Endothelial cell of umbilical vein (primary cell): Measurements from ENCODE around the gene B4GALNT4. TPM values are rescaled to one million over a fixed set of nuclear protein-coding genes. Genes with fewer than 3 reads are reported as not detected.
"Not testable (repeated sequence)": the region's sequence is repeated elsewhere in the genome, so short reads cannot be mapped to it uniquely, and the experiment has no call there.

ENCODE experiments used
- BruUV-seq: library from RNA; stranded (reverse); fragments of 400-500 nt; replicated peaks from 2 replicates; lab custom pipeline; 2021; lab: Mats Ljungman, UMichigan
- CTCF ChIA-PET: fragments of 300-600, 350-600 bp; sonication (Branson Sonifier 250); formaldehyde crosslinking; loops from one replicate; lab custom pipeline; 2021; ENCODE audit warnings: antibody characterized with exemption, inconsistent platforms; lab: Charles Lee
- POLR2A ChIA-PET: fragments of 300-600, 350-600 bp; sonication (Branson Sonifier 250); formaldehyde crosslinking; loops from one replicate; lab custom pipeline; 2021; ENCODE audit warnings: antibody characterized with exemption, inconsistent platforms; lab: Charles Lee
- DNase-seq: peaks from one replicate; pipeline ENCODE4 v3.0.0-alpha.2; 2011; ENCODE audit warnings: low read depth, low spot score
- FAIRE-seq: peaks from 2 replicates; lab custom pipeline; 2011; peaks lifted over from hg19 to GRCh38; lab: Jason Lieb, UNC
- H2AFZ ChIP-seq: 2 replicates; pipeline ENCODE4 v1.6.0; 2012; ENCODE audit warnings: low read depth, low read length, control low read depth, inconsistent platforms
- H3K27ac ChIP-seq: 2 replicates; pipeline ENCODE4 v1.5.1; 2011; ENCODE audit warnings: low read depth, mild to moderate bottlenecking, control low read depth, low read length, moderate library complexity; ENCODE audit not compliant: insufficient read depth
- H3K27me3 ChIP-seq, 2 experiments: 2 replicates each; pipeline versions ENCODE4 v1.6.0 to v1.6.1; 2011; ENCODE audit warnings: low read length in 2 of 2, mixed read lengths in 1 of 2; ENCODE audit not compliant: control insufficient read depth in 2 of 2, insufficient read depth in 2 of 2
- H3K36me3 ChIP-seq, 2 experiments: 2 replicates in 1 of 2; 3 replicates in 1 of 2; pipeline ENCODE4 v1.5.1; 2011; ENCODE audit warnings: low read length in 2 of 2, mild to moderate bottlenecking in 1 of 2, moderate library complexity in 1 of 2; ENCODE audit not compliant: control insufficient read depth in 2 of 2, insufficient read depth in 2 of 2; ENCODE audit errors: extremely low read depth in 1 of 2
- H3K4me1 ChIP-seq: 3 replicates; pipeline ENCODE4 v1.5.1; 2011; ENCODE audit warnings: mild to moderate bottlenecking, low read length; ENCODE audit not compliant: control insufficient read depth, insufficient read depth; ENCODE audit errors: extremely low read depth
- H3K4me2 ChIP-seq: 2 replicates; pipeline ENCODE4 v1.6.1; 2011; ENCODE audit warnings: low read length, control low read depth, mixed read lengths; ENCODE audit not compliant: insufficient read depth
- H3K4me3 ChIP-seq, 3 experiments: fragments of 200-600 bp in 1 of 3; sonication (generic), shearing (Covaris generic) in 1 of 3; replicated peaks in 1 of 3; 2 replicates each; pipeline ENCODE4 v1.5.1; 2011 to 2016; ENCODE audit warnings: control low read depth in 3 of 3, low read length in 3 of 3, mild to moderate bottlenecking in 2 of 3, inconsistent platforms in 1 of 3, low read depth in 1 of 3, moderate library complexity in 1 of 3; ENCODE audit not compliant: insufficient read depth in 1 of 3
- H3K79me2 ChIP-seq: 2 replicates; pipeline ENCODE4 v1.6.0; 2012; ENCODE audit warnings: low read length, inconsistent platforms; ENCODE audit not compliant: control insufficient read depth, insufficient read depth
- H3K9ac ChIP-seq: replicated peaks from 2 replicates; pipeline ENCODE3; 2011; ENCODE audit warnings: low read length, control low read depth; ENCODE audit not compliant: insufficient read depth; ENCODE audit errors: extremely low read depth
- H3K9me1 ChIP-seq: replicated peaks from 3 replicates; pipeline ENCODE4 v1.6.0; 2011; ENCODE audit warnings: mild to moderate bottlenecking, low read length; ENCODE audit not compliant: control insufficient read depth, insufficient read depth; ENCODE audit errors: extremely low read depth
- H3K9me3 ChIP-seq: replicated peaks from 2 replicates; pipeline ENCODE4 v1.5.1; 2012; ENCODE audit warnings: low read length, inconsistent platforms; ENCODE audit not compliant: control insufficient read depth, insufficient read depth
- H4K20me1 ChIP-seq: replicated peaks from 2 replicates; pipeline ENCODE3; 2011; ENCODE audit warnings: mild to moderate bottlenecking, low read length; ENCODE audit not compliant: control insufficient read depth, insufficient read depth; ENCODE audit errors: extremely low read depth
- EZH2 ChIP-seq: IDR thresholded peaks from 2 replicates; pipeline ENCODE4 v1.6.1; 2012; ENCODE audit warnings: borderline replicate concordance, low read depth, mild to moderate bottlenecking, moderate library complexity, low read length, inconsistent platforms; ENCODE audit not compliant: severe bottlenecking
- FOS ChIP-seq: IDR thresholded peaks from 2 replicates; pipeline ENCODE4 v1.6.1; 2011; ENCODE audit warnings: mild to moderate bottlenecking, low read length, moderate library complexity, borderline replicate concordance; ENCODE audit not compliant: insufficient read depth
- GATA2 ChIP-seq: IDR thresholded peaks from 2 replicates; pipeline ENCODE4 v1.7.0; 2011; ENCODE audit warnings: low read depth, mild to moderate bottlenecking, moderate library complexity, mixed read lengths, low read length; ENCODE audit not compliant: insufficient read length, insufficient read depth
- JUN ChIP-seq: IDR thresholded peaks from 2 replicates; pipeline ENCODE4 v1.6.1; 2011; ENCODE audit warnings: borderline replicate concordance, low read depth; ENCODE audit not compliant: insufficient read length, insufficient read depth
- MYC ChIP-seq: IDR thresholded peaks from one replicate; pipeline ENCODE4 v1.6.1; 2011; ENCODE audit warnings: mild to moderate bottlenecking, low read depth, low read length
- POLR2A ChIP-seq: IDR thresholded peaks from 2 replicates; pipeline ENCODE4 v1.6.1; 2012; ENCODE audit warnings: low read depth, mild to moderate bottlenecking, control low read depth, low read length
- POLR2AphosphoS5 ChIP-seq: IDR thresholded peaks from 2 replicates; pipeline ENCODE4 v1.6.1; 2012; ENCODE audit warnings: low read depth, mild to moderate bottlenecking, control low read depth, low read length, moderate library complexity; ENCODE audit not compliant: insufficient read depth
- dilution Hi-C: fragments of 300-500 bp; cut with MboI; formaldehyde crosslinking; loops from one replicate; pipeline ENCODE4 v1.15.0; 2019; ENCODE audit warnings: low sequenced_read_pairs; ENCODE audit not compliant: extremely low pct_ligation_motif_present
- intact Hi-C: fragments of 100-400 bp; cut with micrococcal nuclease; formaldehyde crosslinking; loops from one replicate; pipeline ENCODE4 v1.10.0; 2022
- polyA plus RNA-seq, 4 experiments: library from polyadenylated mRNA; depleted of rRNA in 3 of 4; stranded (reverse) in 3 of 4; unstranded in 1 of 4; fragments of >200 nt; gene quantifications; 2 replicates each; pipeline versions ENCODE4 v1.2.1 to v1.2.3, GENCODE V29; 2011 to 2012; ENCODE audit warnings: missing spikeins in 1 of 4
- total RNA-seq: library from RNA; stranded (reverse); gene quantifications from 2 replicates; pipeline ENCODE4 v1.2.3, GENCODE V29; 2021
- TF ChIP-seq, protein P1 (sequence below): IDR thresholded peaks from 2 replicates; pipeline ENCODE4 v1.6.1; 2011; ENCODE audit not compliant: insufficient read depth, insufficient read length
- TF ChIP-seq, protein P2 (sequence below), 2 donors: IDR thresholded peaks; 1 replicate in 1 of 2; 2 replicates in 1 of 2; pipeline ENCODE4 v1.5.1; 2011; ENCODE audit warnings: low read length in 2 of 2, mild to moderate bottlenecking in 2 of 2, moderate library complexity in 2 of 2, control low read depth in 1 of 2, inconsistent platforms in 1 of 2, low read depth in 1 of 2; ENCODE audit not compliant: insufficient read depth in 1 of 2; ENCODE audit errors: extremely low read depth in 1 of 2

The B4GALNT4 gene
- total and polyA plus RNA-seq, 2 donors (not counting 3 experiments of a cell fraction or from before 2014, with no cell fraction given), result 9.2 to 9.6 TPM

DNA sequence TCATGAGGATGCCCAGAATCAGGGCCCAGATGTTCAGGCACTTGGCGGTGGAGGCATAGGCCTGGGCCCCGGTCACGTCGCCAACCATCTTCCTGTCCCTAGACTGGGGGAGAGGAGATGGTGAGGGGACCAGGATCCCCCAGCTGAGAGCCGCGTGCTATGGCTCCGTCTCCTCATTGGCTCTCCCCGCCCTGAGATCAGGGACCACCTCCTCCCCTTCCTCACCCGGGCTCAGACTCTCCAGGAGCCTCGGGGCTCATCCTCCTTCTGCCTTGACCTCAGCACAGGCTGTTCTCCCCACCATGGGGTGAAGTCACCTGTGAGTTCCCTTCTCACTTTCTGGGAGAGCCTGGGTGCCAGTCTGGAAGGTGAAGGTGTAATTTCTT lies 49.4 kb upstream of the B4GALNT4 start:
- POLR2A ChIA-PET, FAIRE-seq, H2AFZ ChIP-seq, H3K9me3 ChIP-seq, H3K9ac ChIP-seq, H4K20me1 ChIP-seq, H3K9me1 ChIP-seq, H3K27ac ChIP-seq, H3K4me1 ChIP-seq, BruUV-seq, DNase-seq, H3K36me3 ChIP-seq, dilution Hi-C loops: not testable (repeated sequence)
- Histone ChIP-seq H3K79me2 (peaks cover 12% of the 10 kb centered on the region), H3K27me3 (peaks cover 19 to 28% of the 10 kb centered on the region in 2 experiments), H3K4me2 (peak overlapping the region; percentile 79), H3K4me3 (peak overlapping the region; percentile 74 to 84 (median 80))
- CTCF ChIA-PET, result interaction anchor here (1.2 kb wide), 1 partner anchor 12 kb away, joined by 3 read pairs; the partner anchor contains the start of gene IFITM2
- peak; percentile 25 for TF ChIP-seq POLR2A
- intact Hi-C loops, result loop anchor here (1.0 kb wide), 1 partner anchor 36 kb away; no protein-coding TSS in a partner anchor

DNA sequence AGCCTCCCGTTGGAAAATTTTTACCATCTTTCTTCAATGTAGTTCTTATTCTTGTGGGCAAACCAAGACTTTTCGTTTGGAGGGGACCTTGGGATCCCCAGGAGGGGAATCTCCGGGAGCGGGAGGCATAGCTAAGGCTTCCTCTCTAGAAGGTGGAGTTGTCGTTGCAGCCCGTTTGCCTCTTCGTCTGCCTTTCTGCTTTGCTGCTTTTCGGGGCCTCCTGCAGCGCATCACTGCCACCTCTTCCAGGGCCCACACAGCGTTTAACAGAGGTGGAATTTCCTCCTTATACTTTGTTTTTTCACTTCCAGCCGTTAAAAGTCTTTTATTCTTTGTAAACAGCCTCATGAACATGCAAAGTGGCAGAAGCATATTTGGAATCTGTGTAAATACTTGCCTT lies 45.1 kb upstream of the B4GALNT4 start:
- Histone ChIP-seq H3K4me2 (no peak overlapping the region), H3K36me3 (no peaks in the 10 kb centered on the region), H3K27me3 (no peaks in the 10 kb centered on the region), H4K20me1 (no peaks in the 10 kb centered on the region), H3K79me2 (peaks cover 12% of the 10 kb centered on the region), H3K4me1 (peaks cover 17% of the 10 kb centered on the region), H3K9me3 (no peaks in the 10 kb centered on the region), H3K4me3 (no peak overlapping the region), H2AFZ (no peak overlapping the region), H3K9me1 (no peaks in the 10 kb centered on the region), H3K27ac (no peak overlapping the region), H3K9ac (no peak overlapping the region)
- FAIRE-seq (no peak), DNase-seq (no peak)
- no TSS peak for BruUV-seq
- ChIA-PET CTCF (no interaction called here), POLR2A (no interaction called here)
- dilution Hi-C loops (no loop called here), intact Hi-C loops (no loop called here)
- TF ChIP-seq POLR2A (no peak), GATA2 (no peak), JUN (no peak), MYC (no peak), POLR2AphosphoS5 (no peak), FOS (no peak), EZH2 (no peak)
- TF ChIP-seq, protein P1, sequence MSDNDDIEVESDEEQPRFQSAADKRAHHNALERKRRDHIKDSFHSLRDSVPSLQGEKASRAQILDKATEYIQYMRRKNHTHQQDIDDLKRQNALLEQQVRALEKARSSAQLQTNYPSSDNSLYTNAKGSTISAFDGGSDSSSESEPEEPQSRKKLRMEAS, result no peak
- TF ChIP-seq, protein P2, sequence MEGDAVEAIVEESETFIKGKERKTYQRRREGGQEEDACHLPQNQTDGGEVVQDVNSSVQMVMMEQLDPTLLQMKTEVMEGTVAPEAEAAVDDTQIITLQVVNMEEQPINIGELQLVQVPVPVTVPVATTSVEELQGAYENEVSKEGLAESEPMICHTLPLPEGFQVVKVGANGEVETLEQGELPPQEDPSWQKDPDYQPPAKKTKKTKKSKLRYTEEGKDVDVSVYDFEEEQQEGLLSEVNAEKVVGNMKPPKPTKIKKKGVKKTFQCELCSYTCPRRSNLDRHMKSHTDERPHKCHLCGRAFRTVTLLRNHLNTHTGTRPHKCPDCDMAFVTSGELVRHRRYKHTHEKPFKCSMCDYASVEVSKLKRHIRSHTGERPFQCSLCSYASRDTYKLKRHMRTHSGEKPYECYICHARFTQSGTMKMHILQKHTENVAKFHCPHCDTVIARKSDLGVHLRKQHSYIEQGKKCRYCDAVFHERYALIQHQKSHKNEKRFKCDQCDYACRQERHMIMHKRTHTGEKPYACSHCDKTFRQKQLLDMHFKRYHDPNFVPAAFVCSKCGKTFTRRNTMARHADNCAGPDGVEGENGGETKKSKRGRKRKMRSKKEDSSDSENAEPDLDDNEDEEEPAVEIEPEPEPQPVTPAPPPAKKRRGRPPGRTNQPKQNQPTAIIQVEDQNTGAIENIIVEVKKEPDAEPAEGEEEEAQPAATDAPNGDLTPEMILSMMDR (IDR thresholded peaks at IDR 0.05; ENCODE audit: extremely low read depth in 1 of 2, insufficient read depth in 1 of 2, low read depth in 1 of 2, low read length in 2 of 2), result no peak
